GM19455 (cell line): ENCODE measurements around the gene MGAT5B.

Experiments used
- ATAC-seq: cut with Tn5 transposase; IDR thresholded peaks from one replicate; pipeline ENCODE4 v1.9.1; 2021; ENCODE audit not compliant: unreplicated experiment

Gene MGAT5B

DNA sequence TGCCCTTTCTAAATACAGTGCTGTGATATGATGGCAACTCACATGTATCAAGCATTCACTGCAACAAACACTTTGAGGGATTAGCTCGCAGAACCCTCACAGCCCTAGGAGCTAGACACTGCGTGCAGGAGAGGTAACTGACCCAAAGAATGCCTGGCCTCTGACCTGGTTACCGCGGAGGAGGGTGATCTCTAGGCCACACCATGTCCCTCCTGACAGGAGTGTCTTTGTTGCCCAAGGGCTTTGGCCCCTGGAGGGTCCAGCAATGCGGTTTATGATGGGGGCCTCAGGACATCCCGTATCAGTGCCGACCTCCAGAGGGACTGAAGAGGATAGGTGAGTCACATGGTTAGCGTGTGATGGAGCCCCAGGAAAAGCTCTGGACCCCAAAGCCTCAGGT, 130.6 kb downstream of the MGAT5B start:
- no peak for ATAC-seq
